ENCODE results near the gene OR10H1. TPM values are rescaled to one million over a fixed set of nuclear protein-coding genes. Genes with fewer than 3 reads are reported as not detected.

Gene OR10H1
- not detected for total RNA-seq

- Histone ChIP-seq H3K27me3 (peaks cover 45% of the 10 kb centered on the region), H3K4me1 (no peaks in the 10 kb centered on the region), H3K4me3 (no peak within 1 kb of the TSS), H3K9me3 (no peaks in the 10 kb centered on the region), H3K27ac (no peak within 1 kb of the TSS), H3K36me3 (no peaks in the 10 kb centered on the region)
- TF ChIP-seq POLR2AphosphoS5 (IDR thresholded peaks at IDR 0.05) (no peak), EP300 (IDR thresholded peaks at IDR 0.05) (no peak), POLR2A (IDR thresholded peaks at IDR 0.05) (no peak), CTCF (IDR thresholded peaks at IDR 0.05) (no peak)
- WGBS: 75% methylated on average over 5 of the region's 5 CpGs
- DNase-seq (ENCODE audit: low spot score in 2 of 2): no peak
Measured at GRCh38 chr19:15815306-15815705, at the start of gene OR10H1. OR10H1 (minus strand) TSS chr19:15815664; CDS start chr19:15808037, 7,627 bp downstream.

GRCh38 chr19:15864824-15865223 lies 49.4 kb upstream of the OR10H1 start:
- peaks cover 12% of the 10 kb centered on the region for H3K4me1 ChIP-seq
- no peaks in the 10 kb centered on the region for H3K9me3 ChIP-seq
- H3K27ac ChIP-seq: no peak overlapping the region
- no peaks in the 10 kb centered on the region for H3K36me3 ChIP-seq
- H3K27me3 ChIP-seq: peaks cover 16% of the 10 kb centered on the region
- no peak overlapping the region for H3K4me3 ChIP-seq
- DNase-seq (ENCODE audit: low spot score in 2 of 2): no peak
- WGBS: 68% methylated on average over 5 of the region's 5 CpGs
- TF ChIP-seq POLR2A (IDR thresholded peaks at IDR 0.05) (no peak), POLR2AphosphoS5 (IDR thresholded peaks at IDR 0.05) (no peak), CTCF (IDR thresholded peaks at IDR 0.05) (no peak), EP300 (IDR thresholded peaks at IDR 0.05) (no peak)

GRCh38 chr19:15863272-15863671 lies 47.8 kb upstream of the OR10H1 start:
- no peak for DNase-seq (ENCODE audit: low spot score in 2 of 2)
- Histone ChIP-seq H3K36me3 (no peaks in the 10 kb centered on the region), H3K9me3 (no peaks in the 10 kb centered on the region), H3K4me1 (no peaks in the 10 kb centered on the region), H3K27ac (no peak overlapping the region), H3K4me3 (no peak overlapping the region), H3K27me3 (peaks cover 16% of the 10 kb centered on the region)
- 82% methylated on average over 7 of the region's 8 CpGs for WGBS
- no peak for TF ChIP-seq POLR2A (IDR thresholded peaks at IDR 0.05)
- TF ChIP-seq EP300 (IDR thresholded peaks at IDR 0.05): no peak
- TF ChIP-seq CTCF (IDR thresholded peaks at IDR 0.05): no peak
- TF ChIP-seq POLR2AphosphoS5 (IDR thresholded peaks at IDR 0.05): no peak

GRCh38 chr19:15862444-15862843 lies 47.0 kb upstream of the OR10H1 start:
- no peaks in the 10 kb centered on the region for H3K9me3 ChIP-seq
- WGBS: 44% methylated on average over 7 of the region's 7 CpGs
- no peak overlapping the region for H3K27ac ChIP-seq
- no peak for TF ChIP-seq POLR2A (IDR thresholded peaks at IDR 0.05)
- no peak for TF ChIP-seq CTCF (IDR thresholded peaks at IDR 0.05)
- TF ChIP-seq POLR2AphosphoS5 (IDR thresholded peaks at IDR 0.05): no peak
- no peak for TF ChIP-seq EP300 (IDR thresholded peaks at IDR 0.05)
- peaks cover 16% of the 10 kb centered on the region for H3K27me3 ChIP-seq
- H3K4me3 ChIP-seq: no peak overlapping the region
- DNase-seq (ENCODE audit: low spot score in 2 of 2): no peak
- H3K36me3 ChIP-seq: no peaks in the 10 kb centered on the region
- no peaks in the 10 kb centered on the region for H3K4me1 ChIP-seq

GRCh38 chr19:15860522-15860921 lies 45.1 kb upstream of the OR10H1 start:
- no peaks in the 10 kb centered on the region for H3K9me3 ChIP-seq
- TF ChIP-seq POLR2AphosphoS5 (IDR thresholded peaks at IDR 0.05) (no peak), CTCF (IDR thresholded peaks at IDR 0.05) (no peak), POLR2A (IDR thresholded peaks at IDR 0.05) (no peak), EP300 (IDR thresholded peaks at IDR 0.05) (no peak)
- no peak overlapping the region for H3K27ac ChIP-seq
- DNase-seq (ENCODE audit: low spot score in 2 of 2): no peak
- H3K4me1 ChIP-seq: no peaks in the 10 kb centered on the region
- no peak overlapping the region for H3K4me3 ChIP-seq
- H3K27me3 ChIP-seq: peaks cover 16% of the 10 kb centered on the region
- no peaks in the 10 kb centered on the region for H3K36me3 ChIP-seq
- WGBS: 74% methylated on average over 6 of the region's 6 CpGs

All from suprapubic skin (tissue), 4 donors.